ENCODE data around the gene MSH5. TPM values are rescaled to one million over a fixed set of nuclear protein-coding genes. Genes with fewer than 3 reads are reported as not detected.
A peak's percentile ranks its signal among the peaks of the same experiment; 100 is the strongest.

MSH5 gene
- total and polyA plus RNA-seq, 2 experiments from 2014 or later, result 12.1 to 23.9 TPM

- no peak for TF ChIP-seq ETS1 (IDR thresholded peaks at IDR 0.05)
- TF ChIP-seq NANOG (IDR thresholded peaks at IDR 0.05; ENCODE audit: borderline replicate concordance), result no peak
- no peak for TF ChIP-seq JUNB (IDR thresholded peaks at IDR 0.05; ENCODE audit: unreplicated experiment)
These were observed 54.6 kb downstream of the MSH5 start (continued) for GRCh38 chr6:31794294-31794865.

- no peaks in the 10 kb centered on the region for H3K27me3 ChIP-seq (ENCODE audit: insufficient read depth)
- Mint-ChIP-seq H3K9me3 (no peaks in the 10 kb centered on the region), H3K4me3 (peak overlapping the region; percentile 95), H3K4me1 (peaks cover 9% of the 10 kb centered on the region), H3K27ac (peak overlapping the region; percentile 97), H3K36me3 (ENCODE audit: low read depth) (peaks cover 49% of the 10 kb centered on the region), H3K27me3 (ENCODE audit: insufficient read depth, low read depth, poor library complexity) (peaks cover 13% of the 10 kb centered on the region)
- DNase-seq (ENCODE audit: low spot score) (peak; percentile 27), ATAC-seq (peak; percentile 28)
- 0 out of 2 replicates have a peak, but pooled peaks cover 5% of the 10 kb centered on the region for H4K20me1 ChIP-seq (replicated peaks; ENCODE audit: insufficient read depth)
- peak overlapping the region; percentile 78; the same call in 1 of the 2 replicates for H3K27ac ChIP-seq (ENCODE audit: low read depth)
- H2AFZ ChIP-seq, result peak overlapping the region; percentile 91
- H3K9me2 ChIP-seq (ENCODE audit: insufficient read depth), result no peaks in the 10 kb centered on the region
- H3K4me2 ChIP-seq, result peak overlapping the region; percentile 98
- peaks cover 35% of the 10 kb centered on the region for H3F3A ChIP-seq (replicated peaks; ENCODE audit: low read depth)
- no peaks in the 10 kb centered on the region; the same call in 1 of the 2 replicates for H3K4me1 ChIP-seq (ENCODE audit: insufficient read depth)
- peaks cover 14% of the 10 kb centered on the region for H3K36me3 ChIP-seq (ENCODE audit: insufficient read depth)
- peak overlapping the region; percentile 99 for H3K4me3 ChIP-seq
- peaks cover 22% of the 10 kb centered on the region for H3K79me2 ChIP-seq (replicated peaks; ENCODE audit: insufficient read depth)
- TF ChIP-seq NANOG (IDR thresholded peaks at IDR 0.05; ENCODE audit: borderline replicate concordance), result no peak
- no peak for TF ChIP-seq CTCF (conservative IDR thresholded peaks at IDR 0.05; ENCODE audit: low read depth in 2 of 2)
- no peak for TF ChIP-seq ZNF114 (CRISPR knock-in tag; IDR thresholded peaks at IDR 0.05)
- TF ChIP-seq POLR2AphosphoS5 (IDR thresholded peaks at IDR 0.05; ENCODE audit: low read depth), result no peak
- no peak for TF ChIP-seq ZNF331 (CRISPR knock-in tag; IDR thresholded peaks at IDR 0.05; ENCODE audit: low read depth)
- no peak for TF ChIP-seq JUNB (IDR thresholded peaks at IDR 0.05; ENCODE audit: unreplicated experiment)
- no peak for TF ChIP-seq CREB1 (CRISPR knock-in tag; IDR thresholded peaks at IDR 0.05; ENCODE audit: low read depth)
- TF ChIP-seq STAT1 (IDR thresholded peaks at IDR 0.05; ENCODE audit: unreplicated experiment), result no peak
- no peak for TF ChIP-seq ETS1 (IDR thresholded peaks at IDR 0.05)
- TF ChIP-seq EZH2phosphoT487 (IDR thresholded peaks at IDR 0.05; ENCODE audit: unreplicated experiment), result no peak
- TF ChIP-seq EZH2 (IDR thresholded peaks at IDR 0.05; ENCODE audit: low read depth, unreplicated experiment), result no peak
- TF ChIP-seq REST (IDR thresholded peaks at IDR 0.05; ENCODE audit: unreplicated experiment), result no peak
These were observed 55.2 kb downstream of the MSH5 start for GRCh38 chr6:31794866-31795615.
